GM15510 (cell line): Measurements from ENCODE around the gene S100A1.

Experiments used
- POLR2A ChIP-seq: IDR thresholded peaks from 3 replicates; pipeline ENCODE4 v1.6.1; 2011; ENCODE audit warnings: borderline replicate concordance; ENCODE audit not compliant: insufficient read length; ENCODE audit errors: extremely low read depth

Gene S100A1

GRCh38 chr1:153635872-153636271 lies 7.6 kb downstream of the S100A1 start:
- no peak for TF ChIP-seq POLR2A

GRCh38 chr1:153636312-153636711 lies 8.1 kb downstream of the S100A1 start:
- no peak for TF ChIP-seq POLR2A

- no peak for TF ChIP-seq POLR2A
Observed at GRCh38 chr1:153638261-153638660, 10.0 kb downstream of the S100A1 start.

- TF ChIP-seq POLR2A, result no peak
Observed at GRCh38 chr1:153639280-153639679, 11.0 kb downstream of the S100A1 start.

- no peak for TF ChIP-seq POLR2A
Observed at GRCh38 chr1:153640861-153641260, 12.6 kb downstream of the S100A1 start.

GRCh38 chr1:153642161-153642560 lies 13.9 kb downstream of the S100A1 start:
- TF ChIP-seq POLR2A, result no peak

- no peak for TF ChIP-seq POLR2A
Observed at GRCh38 chr1:153643100-153643499, 14.9 kb downstream of the S100A1 start.

GRCh38 chr1:153643816-153644215 lies 15.6 kb downstream of the S100A1 start:
- TF ChIP-seq POLR2A, result no peak

GRCh38 chr1:153646672-153647345 lies 18.6 kb downstream of the S100A1 start:
- no peak for TF ChIP-seq POLR2A

GRCh38 chr1:153647346-153647714 lies 19.1 kb downstream of the S100A1 start:
- TF ChIP-seq POLR2A, result no peak

- no peak for TF ChIP-seq POLR2A
Observed at GRCh38 chr1:153648000-153648643, 19.9 kb downstream of the S100A1 start.

- no peak for TF ChIP-seq POLR2A
Observed at GRCh38 chr1:153649137-153649862, 21.1 kb downstream of the S100A1 start.

- TF ChIP-seq POLR2A, result no peak
Observed at GRCh38 chr1:153649863-153650235, 21.6 kb downstream of the S100A1 start.

GRCh38 chr1:153651771-153652170 lies 23.5 kb downstream of the S100A1 start:
- TF ChIP-seq POLR2A, result no peak

GRCh38 chr1:153652805-153653500 lies 24.7 kb downstream of the S100A1 start:
- TF ChIP-seq POLR2A, result no peak
